CD4-positive, alpha-beta T cell treated with Interleukin-17A for 4 hours (primary cell): ENCODE data around the gene LCE7A.

Experiments used
- DNase-seq: peaks from one replicate; pipeline ENCODE4 v3.0.0-alpha.2; 2020; ENCODE audit warnings: mixed read lengths

The LCE7A gene

DNA sequence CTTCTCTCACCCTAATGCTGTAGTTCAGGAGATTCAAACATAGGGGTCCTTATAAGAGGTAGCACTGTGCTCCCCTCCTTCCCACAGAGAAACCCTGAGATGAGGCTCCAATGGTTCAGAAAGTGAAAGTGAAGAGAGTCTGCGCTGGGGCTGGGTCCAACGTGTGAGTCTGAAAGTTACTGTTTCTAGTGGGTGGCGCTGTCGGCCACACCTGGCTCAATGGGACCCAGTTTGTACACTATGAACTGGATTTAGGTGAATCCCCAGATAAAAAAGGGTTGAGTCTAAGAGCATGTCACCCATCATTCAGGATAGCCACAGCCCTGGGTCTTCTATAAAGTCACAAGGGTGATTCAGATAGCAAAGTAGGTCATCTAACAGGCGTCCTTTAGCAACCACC lies 21.1 kb downstream of the LCE7A start:
- DNase-seq: no peak

DNA sequence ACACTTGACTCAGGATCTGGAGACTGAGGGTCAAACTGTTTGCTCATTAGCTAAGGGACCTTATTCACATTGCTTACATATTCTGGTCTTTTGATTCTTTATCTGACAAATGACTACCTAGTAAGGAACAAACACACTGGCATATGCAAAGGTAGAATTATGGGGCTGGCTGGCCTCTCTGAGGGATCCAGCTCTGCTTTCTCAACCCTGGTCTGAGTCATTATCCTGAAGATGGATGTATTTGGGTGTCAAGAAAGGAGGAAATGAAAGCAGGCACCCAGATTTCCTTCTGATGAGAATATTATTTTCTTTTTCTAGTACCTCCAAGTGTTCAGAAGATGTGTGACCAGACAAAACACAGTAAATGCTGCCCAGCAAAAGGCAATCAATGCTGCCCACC lies 24.3 kb downstream of the LCE7A start:
- no peak for DNase-seq

- no peak for DNase-seq
These were observed 24.7 kb downstream of the LCE7A start for GRCh38 chr1:152884506-152884905.

DNA sequence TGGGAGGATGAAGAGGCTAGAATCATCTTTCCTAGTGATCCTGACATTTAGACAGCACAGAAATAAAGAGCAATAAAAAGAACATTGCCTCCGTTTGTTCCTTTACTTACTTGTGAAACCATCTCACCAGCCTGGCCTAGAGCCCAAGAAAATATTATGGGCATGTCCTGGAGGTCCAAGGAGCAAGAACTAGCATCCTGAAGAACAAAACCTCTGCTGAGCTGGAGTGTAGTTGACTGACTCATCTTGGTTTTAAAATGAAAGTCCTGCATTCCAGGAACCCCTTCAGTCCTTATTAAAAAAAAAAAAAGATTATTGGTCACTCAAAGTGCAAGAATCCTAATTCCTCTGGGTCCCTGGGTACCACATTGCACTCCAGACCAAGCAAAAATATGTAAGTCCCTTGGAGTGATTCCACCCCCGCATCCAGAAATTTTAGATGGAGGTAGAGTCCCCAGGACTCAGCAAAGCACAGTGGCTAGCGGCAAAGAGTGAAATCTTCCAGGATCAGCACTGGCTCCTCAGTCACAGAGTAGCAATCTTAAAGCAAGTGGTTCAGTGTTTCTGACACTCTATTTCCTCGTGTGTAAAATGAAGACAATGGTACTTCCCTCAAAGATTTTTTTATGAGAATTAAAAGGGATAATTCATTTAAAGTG lies 25.3 kb downstream of the LCE7A start:
- no peak for DNase-seq

DNA sequence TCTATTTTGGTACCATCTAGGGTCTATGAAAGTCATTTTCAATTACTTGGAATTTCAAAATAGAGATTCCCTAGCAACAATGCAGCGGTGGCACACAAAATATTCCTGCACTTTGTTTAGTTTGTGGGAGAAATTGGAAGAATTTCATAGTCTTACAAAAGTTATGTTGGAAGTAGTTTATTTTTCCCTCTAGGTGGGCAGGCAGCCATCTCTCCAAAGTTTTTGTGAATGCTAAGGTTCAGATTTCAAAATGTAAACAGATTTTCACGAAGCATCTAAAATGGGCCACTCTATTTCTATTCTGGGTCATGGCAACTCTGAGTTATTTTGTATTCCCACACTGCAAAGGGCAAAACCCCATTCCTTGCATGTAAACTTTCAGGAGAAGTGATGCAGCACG lies 26.3 kb downstream of the LCE7A start:
- no peak for DNase-seq

- DNase-seq: no peak
These were observed 27.1 kb downstream of the LCE7A start for GRCh38 chr1:152886758-152887409.

GRCh38 chr1:152888126-152888525 lies 28.3 kb downstream of the LCE7A start:
- no peak for DNase-seq

DNA sequence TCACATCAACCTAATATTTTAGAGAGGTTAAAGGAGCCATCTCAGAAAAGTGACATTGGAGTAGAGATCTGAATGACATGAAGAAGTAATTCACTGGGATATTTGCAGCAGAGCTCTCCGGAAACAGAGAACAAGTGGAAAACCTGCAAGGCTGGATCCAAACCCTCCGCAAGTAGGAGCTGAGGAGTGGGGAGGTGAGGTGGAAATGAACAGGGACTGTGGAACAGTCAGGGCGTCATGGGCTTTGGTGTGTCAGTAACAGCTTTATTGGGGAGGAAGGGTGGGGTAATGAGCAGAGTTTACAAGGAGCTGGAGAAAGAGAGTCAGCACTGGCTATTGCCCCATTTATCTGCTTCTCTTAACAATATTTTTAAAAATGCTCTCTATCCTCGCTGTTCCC lies 39.2 kb downstream of the LCE7A start:
- no peak for DNase-seq

DNA sequence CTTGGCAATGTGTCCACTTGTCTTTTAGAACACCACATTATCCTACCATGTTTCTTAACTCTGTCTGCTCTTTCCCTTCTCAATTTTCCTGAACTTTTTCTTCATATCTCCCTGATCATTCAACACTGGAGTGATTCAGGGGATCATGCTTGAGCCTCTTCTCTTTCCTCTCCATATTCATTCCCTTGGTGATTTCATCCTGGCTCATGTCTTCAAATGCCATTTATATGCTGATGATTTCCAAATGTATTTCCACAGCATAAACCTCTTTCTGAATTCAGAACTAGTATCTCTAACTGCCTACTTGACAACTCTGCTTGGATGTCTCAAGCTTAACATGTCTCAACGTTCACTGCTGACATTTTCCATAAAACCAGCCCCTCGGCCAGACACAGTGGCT lies 40.1 kb downstream of the LCE7A start:
- no peak for DNase-seq

- DNase-seq: no peak
These were observed 41.8 kb downstream of the LCE7A start for GRCh38 chr1:152901631-152902030.

GRCh38 chr1:152902636-152903035 lies 42.8 kb downstream of the LCE7A start:
- no peak for DNase-seq

DNA sequence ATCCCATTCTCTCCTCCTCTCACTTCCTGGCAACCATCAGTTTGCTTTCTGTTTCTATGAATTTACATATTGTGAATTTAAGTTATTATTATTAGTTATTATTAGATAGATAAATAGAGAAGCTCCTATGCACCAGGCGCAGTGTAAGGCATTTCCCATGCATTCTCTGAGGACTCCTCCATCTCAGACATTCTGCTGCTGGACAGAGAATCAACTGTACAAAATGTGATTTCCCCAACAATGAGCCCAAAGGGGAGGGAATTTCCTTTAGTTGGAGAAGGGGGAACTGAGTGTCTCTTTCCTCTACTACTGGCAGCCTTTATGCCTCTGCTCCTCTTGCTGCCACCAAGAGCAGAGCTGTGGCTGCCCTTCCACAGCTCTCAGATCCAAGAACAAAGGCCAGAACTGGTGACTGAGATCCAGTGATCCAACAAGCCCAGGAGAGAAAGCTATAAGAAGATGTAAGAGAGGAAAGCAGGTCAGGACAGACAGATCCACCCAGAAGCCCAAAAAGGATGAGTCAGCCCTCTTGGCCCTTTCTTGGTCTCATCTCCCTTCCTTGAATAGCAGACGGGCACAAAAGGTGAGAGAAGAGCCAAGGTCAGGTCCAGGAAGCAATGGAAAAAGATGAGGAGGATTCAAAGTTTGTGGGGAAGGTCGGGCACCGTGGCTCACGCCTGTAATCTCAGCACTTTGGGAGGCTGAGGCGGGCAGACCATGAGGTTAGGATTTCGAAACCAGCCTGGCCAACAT lies 45.1 kb downstream of the LCE7A start:
- DNase-seq: no peak

DNA sequence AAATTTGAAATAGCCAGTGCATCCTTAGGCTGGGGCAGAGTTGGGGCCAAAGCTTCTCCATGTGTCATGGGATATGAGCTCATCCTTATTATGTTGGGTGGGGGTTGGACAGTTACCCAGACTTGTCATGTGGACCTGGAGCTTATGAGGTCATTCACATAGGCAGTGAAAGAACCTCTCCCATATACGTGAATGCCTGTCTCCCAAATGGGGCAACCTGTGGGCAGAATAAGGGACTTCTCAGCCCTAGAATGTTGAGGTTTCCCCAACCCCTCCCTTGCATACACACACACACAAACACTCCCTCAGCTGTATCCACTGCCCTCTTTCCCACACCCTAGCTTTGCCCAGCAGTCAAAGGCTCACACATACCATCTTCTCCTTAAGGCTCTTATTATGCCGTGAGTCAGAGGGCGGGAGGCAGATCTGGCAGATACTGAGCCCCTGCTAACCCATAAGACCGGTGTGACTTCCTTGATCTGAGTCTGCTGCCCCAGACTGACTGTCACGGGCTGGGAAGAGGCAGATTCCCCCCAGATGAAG lies 46.3 kb downstream of the LCE7A start:
- DNase-seq: no peak

DNA sequence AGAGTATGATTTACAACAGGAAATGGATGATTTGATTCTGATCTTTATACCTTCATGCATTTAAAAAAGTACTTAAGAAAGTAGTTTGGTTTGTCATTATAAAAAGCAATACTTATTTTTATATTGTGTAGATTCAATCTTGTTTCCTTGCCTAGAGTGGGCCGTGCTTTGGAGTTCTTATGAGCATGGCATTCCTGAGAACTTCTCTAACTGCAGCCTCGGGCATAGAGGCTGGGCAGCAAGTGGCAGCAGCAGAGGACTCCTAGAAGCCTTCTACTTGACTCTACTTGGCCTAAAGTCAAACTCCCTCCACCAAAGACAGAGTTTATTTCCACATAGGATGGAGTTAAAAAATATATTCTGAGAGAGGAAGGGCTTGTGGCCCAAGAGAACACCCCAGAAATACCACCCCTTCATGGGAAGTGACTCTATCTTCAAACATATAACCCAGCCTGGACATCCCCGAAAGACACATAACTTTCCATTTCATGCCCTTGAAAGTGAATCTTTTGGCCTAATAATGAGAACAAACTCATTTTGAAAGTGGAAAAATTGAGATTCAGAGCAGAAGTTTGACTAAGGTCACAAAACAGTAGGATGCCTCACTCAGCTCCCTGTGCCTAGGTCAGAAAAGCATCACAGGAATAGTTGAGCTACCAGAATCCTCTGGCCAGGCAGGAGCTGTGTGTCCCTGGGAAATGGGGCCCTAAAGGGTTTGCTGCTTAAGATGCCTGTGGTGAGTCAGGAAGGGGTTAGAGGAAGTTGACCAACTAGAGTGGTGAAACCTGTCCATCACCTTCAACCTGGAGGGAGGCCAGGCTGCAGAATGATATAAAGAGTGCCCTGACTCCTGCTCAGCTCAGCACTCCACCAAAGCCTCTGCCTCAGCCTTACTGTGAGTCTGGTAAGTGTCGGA lies 48.1 kb downstream of the LCE7A start, which contains the start of gene IVL:
Gene IVL, plus strand, starts transcription at position 861 of the 916 bp plus-strand sequence. CDS start 1,252 bp downstream, outside the sequence.
- no peak for DNase-seq

DNA sequence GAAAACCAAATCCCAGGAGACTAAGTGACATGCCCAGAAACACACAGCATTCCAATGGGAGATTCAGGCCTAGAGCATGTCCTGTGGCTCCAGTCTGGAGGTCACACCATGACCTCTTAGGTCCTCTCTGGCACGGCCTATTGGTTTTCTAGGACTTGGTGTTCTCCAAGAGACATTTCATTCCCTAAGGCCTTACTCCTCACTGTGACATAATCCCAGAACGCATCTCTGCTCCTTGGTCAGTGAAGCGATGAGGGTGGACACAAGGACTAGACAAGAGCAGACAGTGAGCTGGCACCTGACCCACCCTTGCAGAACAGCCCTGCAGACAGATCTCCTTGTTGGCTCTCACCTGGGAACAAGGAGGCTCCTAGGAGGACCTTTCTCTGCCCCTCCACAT lies 49.4 kb downstream of the LCE7A start:
- no peak for DNase-seq
